Left kidney (tissue), 8 donors: ENCODE measurements around the gene CDC16. TPM values are rescaled to one million over a fixed set of nuclear protein-coding genes. Genes with fewer than 3 reads are reported as not detected.
"Not testable (repeated sequence)": the region's sequence is repeated elsewhere in the genome, so short reads cannot be mapped to it uniquely, and the experiment has no call there.

ENCODE experiments used
- DNase-seq: peaks from one replicate; pipeline ENCODE4 v3.0.0-alpha.2; 2013
- long read RNA-seq, 8 donors: transcript quantifications; one replicate each; lab custom pipeline, GENCODE V29; 2026
- polyA plus RNA-seq: library from polyadenylated mRNA; unstranded; fragments of 120-200 nt; gene quantifications from one replicate; pipeline ENCODE4 v1.2.1, GENCODE V29; 2013; ENCODE audit not compliant: insufficient read length

CDC16 gene
- 161 TPM for polyA plus RNA-seq
- long read RNA-seq, donor 1, transcript CDC16-203 (18 exons, 2,203 nt): major isoform, 14 of 45 reads
- long read RNA-seq, donor 1, transcript CDC16-210 (6 exons, 1,003 nt): minor isoform, 8 of 45 reads
- long read RNA-seq, donor 1, partial matches to known transcripts: 18 of 45 reads
- long read RNA-seq, donor 1, other reads (novel, unspliced or antisense): 0 of 45 reads
- long read RNA-seq, donor 2, transcript CDC16-210 (6 exons, 1,003 nt): major isoform, 5 of 18 reads
- long read RNA-seq, donor 2, partial matches to known transcripts: 5 of 18 reads
- long read RNA-seq, donor 2, other reads (novel, unspliced or antisense): 0 of 18 reads
- long read RNA-seq, donor 3, transcript CDC16-203 (18 exons, 2,203 nt): major isoform, 7 of 29 reads
- long read RNA-seq, donor 3, partial matches to known transcripts: 19 of 29 reads
- long read RNA-seq, donor 3, other reads (novel, unspliced or antisense): 0 of 29 reads
- long read RNA-seq, donor 4: 0 reads
- long read RNA-seq, donor 5, transcript CDC16-204 (19 exons, 2,211 nt): major isoform, 6 of 26 reads
- long read RNA-seq, donor 5, partial matches to known transcripts: 11 of 26 reads
- long read RNA-seq, donor 5, other reads (novel, unspliced or antisense): 0 of 26 reads
- long read RNA-seq, donor 6, partial matches to known transcripts: 16 of 24 reads
- long read RNA-seq, donor 6, other reads (novel, unspliced or antisense): 0 of 24 reads
- long read RNA-seq, donor 7, transcript CDC16-210 (6 exons, 1,003 nt): major isoform, 7 of 28 reads
- long read RNA-seq, donor 7, partial matches to known transcripts: 15 of 28 reads
- long read RNA-seq, donor 7, other reads (novel, unspliced or antisense): 0 of 28 reads
- long read RNA-seq, donor 8, transcript CDC16-203 (18 exons, 2,203 nt): major isoform, 5 of 6 reads
- long read RNA-seq, donor 8, partial matches to known transcripts: 0 of 6 reads
- long read RNA-seq, donor 8, other reads (novel, unspliced or antisense): 0 of 6 reads

GRCh38 chr13:114234645-114235421 lies at the start of gene CDC16:
CDC16 (plus strand) TSS chr13:114234897; CDS start chr13:114235085, 188 bp downstream.
- DNase-seq: peak; percentile 89

- no peak for DNase-seq
Observed at GRCh38 chr13:114185182-114185971, 49.3 kb upstream of the CDC16 start.

- no peak for DNase-seq
Observed at GRCh38 chr13:114194853-114195252, 39.8 kb upstream of the CDC16 start.

GRCh38 chr13:114196629-114197028 lies 38.1 kb upstream of the CDC16 start:
- no peak for DNase-seq

GRCh38 chr13:114198556-114198955 lies 36.1 kb upstream of the CDC16 start:
- no peak for DNase-seq

GRCh38 chr13:114199526-114199925 lies 35.2 kb upstream of the CDC16 start:
- not testable (repeated sequence) for DNase-seq

GRCh38 chr13:114199954-114200353 lies 34.7 kb upstream of the CDC16 start:
- DNase-seq: peak; percentile 13

- DNase-seq: peak; percentile 27
Observed at GRCh38 chr13:114200399-114200911, 34.2 kb upstream of the CDC16 start.

GRCh38 chr13:114202581-114202980 lies 32.1 kb upstream of the CDC16 start:
- DNase-seq: no peak

- no peak for DNase-seq
Observed at GRCh38 chr13:114203536-114203935, 31.2 kb upstream of the CDC16 start.

- no peak for DNase-seq
Observed at GRCh38 chr13:114204894-114205293, 29.8 kb upstream of the CDC16 start.

GRCh38 chr13:114208134-114208533 lies 26.6 kb upstream of the CDC16 start:
- no peak for DNase-seq

GRCh38 chr13:114211446-114212157 lies 23.1 kb upstream of the CDC16 start:
- no peak for DNase-seq

- no peak for DNase-seq
Observed at GRCh38 chr13:114212158-114212495, 22.6 kb upstream of the CDC16 start.

GRCh38 chr13:114213980-114214379 lies 20.7 kb upstream of the CDC16 start:
- no peak for DNase-seq

- no peak for DNase-seq
Observed at GRCh38 chr13:114219392-114219791, 15.3 kb upstream of the CDC16 start.

GRCh38 chr13:114222461-114222968 lies 12.2 kb upstream of the CDC16 start:
- no peak for DNase-seq

- DNase-seq: no peak
Observed at GRCh38 chr13:114224201-114224600, 10.5 kb upstream of the CDC16 start.

GRCh38 chr13:114225610-114226009 lies 9.1 kb upstream of the CDC16 start:
- DNase-seq: no peak

GRCh38 chr13:114226088-114226487 lies 8.6 kb upstream of the CDC16 start:
- DNase-seq: no peak
